ENCODE data around the gene PTGER1.

GRCh38 chr19:14479309-14479974, 4.3 kb upstream of the PTGER1 start:
- no peak for TF ChIP-seq GABPA (IDR thresholded peaks at IDR 0.05 in 1 of 2, conservative IDR thresholded peaks at IDR 0.05 in 1 of 2)
- no peak for TF ChIP-seq NR2F2 (IDR thresholded peaks at IDR 0.05)
- no peak for TF ChIP-seq CTCF (IDR thresholded peaks at IDR 0.05; ENCODE audit: low read depth, low read length, missing input control)
- TF ChIP-seq JUND (IDR thresholded peaks at IDR 0.05): no peak
- TF ChIP-seq YY1 (IDR thresholded peaks at IDR 0.05): no peak

All from liver (tissue), 3 donors.